ENCODE data around the gene DIS3L2.

DNA sequence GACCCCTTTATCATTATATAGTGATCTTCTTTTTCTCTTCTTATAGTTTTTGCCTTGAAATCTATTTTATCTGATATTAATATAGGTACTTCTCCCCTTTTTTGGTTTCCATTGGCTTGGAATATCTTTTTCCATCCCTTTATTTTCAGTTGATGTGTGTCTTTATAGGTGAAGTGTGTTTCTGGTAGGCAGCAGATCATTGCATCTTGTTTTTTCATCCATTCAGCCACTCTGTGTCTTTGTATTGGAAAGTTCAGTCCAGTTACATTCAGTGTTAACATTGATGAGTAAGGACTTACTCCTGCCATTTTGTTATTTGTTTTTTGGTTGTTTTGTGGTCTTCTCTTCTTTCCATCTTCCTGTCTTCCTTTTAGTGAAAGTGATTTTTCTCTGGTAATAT lies 133.4 kb downstream of the DIS3L2 start:
- TF ChIP-seq, protein P1, sequence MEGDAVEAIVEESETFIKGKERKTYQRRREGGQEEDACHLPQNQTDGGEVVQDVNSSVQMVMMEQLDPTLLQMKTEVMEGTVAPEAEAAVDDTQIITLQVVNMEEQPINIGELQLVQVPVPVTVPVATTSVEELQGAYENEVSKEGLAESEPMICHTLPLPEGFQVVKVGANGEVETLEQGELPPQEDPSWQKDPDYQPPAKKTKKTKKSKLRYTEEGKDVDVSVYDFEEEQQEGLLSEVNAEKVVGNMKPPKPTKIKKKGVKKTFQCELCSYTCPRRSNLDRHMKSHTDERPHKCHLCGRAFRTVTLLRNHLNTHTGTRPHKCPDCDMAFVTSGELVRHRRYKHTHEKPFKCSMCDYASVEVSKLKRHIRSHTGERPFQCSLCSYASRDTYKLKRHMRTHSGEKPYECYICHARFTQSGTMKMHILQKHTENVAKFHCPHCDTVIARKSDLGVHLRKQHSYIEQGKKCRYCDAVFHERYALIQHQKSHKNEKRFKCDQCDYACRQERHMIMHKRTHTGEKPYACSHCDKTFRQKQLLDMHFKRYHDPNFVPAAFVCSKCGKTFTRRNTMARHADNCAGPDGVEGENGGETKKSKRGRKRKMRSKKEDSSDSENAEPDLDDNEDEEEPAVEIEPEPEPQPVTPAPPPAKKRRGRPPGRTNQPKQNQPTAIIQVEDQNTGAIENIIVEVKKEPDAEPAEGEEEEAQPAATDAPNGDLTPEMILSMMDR (IDR thresholded peaks at IDR 0.05), result no peak
- TF ChIP-seq EP300 (IDR thresholded peaks at IDR 0.05), result no peak
- TF ChIP-seq POLR2AphosphoS5 (IDR thresholded peaks at IDR 0.05), result no peak
